Measurements from ENCODE around the gene APOBR.
"Not testable (repeated sequence)": the region's sequence is repeated elsewhere in the genome, so short reads cannot be mapped to it uniquely, and the experiment has no call there.

The APOBR gene, protein sequence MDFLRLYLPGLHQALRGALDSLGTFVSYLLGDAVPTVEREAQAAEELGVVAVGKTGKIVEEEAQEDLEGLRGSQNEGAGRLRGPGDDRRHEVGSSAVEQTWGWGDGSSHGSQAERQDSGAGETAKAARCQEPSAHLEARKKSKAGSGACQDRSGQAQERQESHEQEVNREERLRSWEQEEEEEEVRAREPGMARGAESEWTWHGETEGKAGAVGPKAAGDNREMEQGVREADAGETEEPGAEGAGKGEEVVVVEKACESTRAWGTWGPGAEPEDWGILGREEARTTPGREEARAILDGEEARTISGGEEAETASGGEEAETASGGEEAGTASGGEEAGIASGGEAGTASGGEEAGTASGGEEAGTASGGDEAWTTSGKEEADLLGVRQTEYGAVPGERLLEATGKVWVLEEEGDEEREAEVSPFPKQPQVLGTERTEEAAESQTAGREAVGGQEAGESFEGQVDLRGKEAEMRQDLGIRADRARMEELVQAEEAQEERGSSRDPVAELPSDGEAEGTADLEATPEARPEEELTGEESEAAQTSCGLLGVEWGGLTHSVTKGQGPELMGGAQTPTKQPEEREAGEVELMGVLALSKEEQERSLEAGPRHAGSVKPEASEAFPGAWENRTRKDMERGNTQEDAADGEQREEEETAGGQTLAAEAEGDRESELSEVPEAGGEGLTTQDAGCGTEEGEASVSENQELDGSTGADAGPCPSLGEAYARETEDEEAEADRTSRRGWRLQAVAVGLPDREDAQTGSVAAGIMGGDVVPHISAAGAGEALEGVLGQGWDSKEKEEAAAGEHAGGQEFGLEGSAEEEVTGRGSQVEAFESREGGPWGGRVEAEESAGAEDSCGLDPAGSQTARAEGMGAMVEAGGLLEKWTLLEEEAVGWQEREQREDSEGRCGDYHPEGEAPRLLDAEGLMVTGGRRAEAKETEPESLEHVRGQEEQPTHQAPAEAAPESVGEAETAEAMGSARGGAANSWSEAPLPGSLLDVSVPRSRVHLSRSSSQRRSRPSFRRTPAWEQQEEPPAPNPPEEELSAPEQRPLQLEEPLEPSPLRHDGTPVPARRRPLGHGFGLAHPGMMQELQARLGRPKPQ

DNA sequence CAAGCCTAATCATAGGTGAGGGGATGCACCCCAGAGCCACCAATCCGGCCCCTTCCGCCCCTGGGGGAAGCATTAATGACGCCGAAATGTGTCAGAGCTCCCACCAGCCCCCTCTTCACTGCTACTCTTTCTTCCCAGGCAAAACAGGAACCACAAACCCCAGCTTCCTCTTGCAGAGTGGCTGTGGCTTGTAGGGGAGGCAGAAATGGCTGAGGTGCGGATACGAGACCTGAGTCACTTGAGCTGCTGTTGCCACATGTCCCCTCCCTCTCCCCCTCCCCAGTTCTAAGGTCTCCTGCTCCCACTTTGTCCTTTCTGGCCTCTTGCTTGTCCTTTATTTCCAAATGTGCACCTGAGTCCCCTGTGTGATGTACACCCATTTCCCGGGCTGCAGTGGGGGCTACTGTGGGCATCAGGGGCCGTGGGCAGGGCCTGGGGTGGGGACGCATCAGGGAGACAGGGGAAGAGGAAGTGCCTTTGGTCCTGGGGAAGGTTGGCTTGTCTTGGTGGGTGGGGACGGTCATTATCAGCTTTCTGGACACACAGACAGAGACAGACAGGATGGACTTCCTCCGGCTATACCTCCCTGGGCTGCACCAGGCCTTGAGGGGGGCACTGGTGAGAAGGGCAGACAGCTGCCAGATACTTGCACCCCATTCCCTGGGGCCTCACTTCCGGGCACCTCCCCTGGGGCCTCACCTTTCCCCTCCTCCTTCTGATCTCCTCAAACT lies at the start of gene APOBR:
Gene APOBR (plus strand): TSS at position 523 of the 731 bp plus-strand sequence. CDS start 39 bp downstream, at position 562.
- no peak for DNase-seq (ENCODE audit: low read depth, low spot score)
- no peak within 1 kb of the TSS for H3K27ac ChIP-seq

DNA sequence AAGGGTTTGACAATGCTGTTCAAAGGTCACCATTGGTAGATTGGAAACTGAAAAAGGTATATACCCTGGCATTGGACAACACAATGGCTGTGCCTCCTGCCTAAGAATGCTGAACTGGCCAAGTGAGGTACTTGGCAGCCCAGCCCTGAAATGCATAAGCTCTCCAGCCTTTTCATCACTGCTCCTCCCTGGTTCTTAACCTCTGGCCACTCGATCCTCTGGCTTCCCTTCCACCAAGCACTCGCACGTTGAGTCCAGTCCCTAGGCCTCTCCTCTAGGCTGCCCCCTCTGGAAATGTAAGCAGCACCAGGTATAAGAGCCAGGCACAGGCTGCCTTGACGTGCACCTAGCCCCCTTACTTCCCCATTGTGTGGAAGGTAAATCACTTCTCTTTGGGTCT lies 48.1 kb upstream of the APOBR start:
- H3K27ac ChIP-seq; DNase-seq (ENCODE audit: low read depth, low spot score): not testable (repeated sequence)

DNA sequence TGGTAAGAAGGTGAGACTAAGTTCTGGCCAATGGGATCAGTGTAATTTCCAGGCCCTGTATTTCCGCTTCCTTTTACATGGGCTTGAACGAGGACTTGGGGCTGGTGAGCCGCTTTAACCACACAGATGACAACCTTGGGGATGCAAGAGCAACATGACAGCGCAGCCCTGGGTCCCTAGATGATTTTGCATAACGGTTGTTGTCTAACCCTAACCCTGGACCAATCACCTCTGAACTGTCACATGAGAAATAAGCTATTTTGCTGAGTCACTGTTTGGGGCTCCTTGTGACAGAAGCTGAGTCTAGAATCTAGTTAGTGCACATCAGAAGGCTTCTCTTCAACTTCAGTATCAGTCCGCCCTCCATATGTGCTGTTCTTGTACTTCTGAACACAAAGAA lies 47.4 kb upstream of the APOBR start:
- H3K27ac ChIP-seq: not testable (repeated sequence)

DNA sequence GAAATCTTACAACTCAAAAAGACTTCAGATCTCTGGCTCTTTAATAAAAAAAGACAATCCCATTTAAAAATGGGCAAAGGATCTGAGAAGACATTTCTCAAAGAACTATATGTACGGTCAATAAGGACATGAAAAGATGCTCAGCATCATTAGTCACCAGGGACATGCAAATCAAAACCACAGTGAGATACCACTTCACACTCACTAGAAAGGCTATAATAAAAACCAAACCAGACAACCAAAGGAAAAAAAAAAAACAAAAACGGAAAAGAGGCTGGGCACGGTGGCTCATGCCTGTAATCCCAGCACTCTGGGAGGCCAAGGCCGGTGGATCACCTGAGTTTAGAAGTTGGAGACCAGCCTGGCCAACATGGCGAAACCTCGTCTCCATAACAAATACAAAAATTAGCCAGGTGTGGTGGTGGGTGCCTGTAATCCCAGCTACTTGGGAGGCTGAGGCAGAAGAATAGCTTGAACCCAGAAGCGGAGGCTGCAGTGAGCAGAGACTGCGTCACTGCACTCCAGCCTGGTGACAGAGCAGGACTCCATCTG lies 20.7 kb upstream of the APOBR start:
- no peak for DNase-seq (ENCODE audit: low read depth, low spot score)
- no peak overlapping the region for H3K27ac ChIP-seq

More for the DNA sequence above, 47.4 kb upstream of the APOBR start:
- DNase-seq (ENCODE audit: low read depth, low spot score): not testable (repeated sequence)

DNA sequence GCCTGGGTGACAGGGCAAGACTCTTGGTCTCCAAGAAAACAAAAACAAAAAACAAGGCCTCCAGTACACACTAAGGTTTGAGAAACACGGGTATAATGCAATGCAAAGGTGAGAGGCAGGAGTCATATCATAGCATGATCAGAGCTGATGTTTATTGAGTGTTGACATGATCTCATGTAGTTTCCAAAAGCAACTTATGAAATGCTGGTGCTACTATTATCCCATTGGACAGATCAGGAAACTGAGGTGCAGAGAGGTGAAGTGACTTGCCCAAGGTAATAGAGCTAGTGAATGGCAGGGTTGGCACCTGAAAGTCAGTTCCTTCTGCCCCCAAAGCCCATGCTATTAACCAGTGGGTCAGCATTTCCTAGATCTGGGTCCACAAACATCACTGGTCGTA lies 19.2 kb upstream of the APOBR start:
- no peak overlapping the region for H3K27ac ChIP-seq
- no peak for DNase-seq (ENCODE audit: low read depth, low spot score)

DNA sequence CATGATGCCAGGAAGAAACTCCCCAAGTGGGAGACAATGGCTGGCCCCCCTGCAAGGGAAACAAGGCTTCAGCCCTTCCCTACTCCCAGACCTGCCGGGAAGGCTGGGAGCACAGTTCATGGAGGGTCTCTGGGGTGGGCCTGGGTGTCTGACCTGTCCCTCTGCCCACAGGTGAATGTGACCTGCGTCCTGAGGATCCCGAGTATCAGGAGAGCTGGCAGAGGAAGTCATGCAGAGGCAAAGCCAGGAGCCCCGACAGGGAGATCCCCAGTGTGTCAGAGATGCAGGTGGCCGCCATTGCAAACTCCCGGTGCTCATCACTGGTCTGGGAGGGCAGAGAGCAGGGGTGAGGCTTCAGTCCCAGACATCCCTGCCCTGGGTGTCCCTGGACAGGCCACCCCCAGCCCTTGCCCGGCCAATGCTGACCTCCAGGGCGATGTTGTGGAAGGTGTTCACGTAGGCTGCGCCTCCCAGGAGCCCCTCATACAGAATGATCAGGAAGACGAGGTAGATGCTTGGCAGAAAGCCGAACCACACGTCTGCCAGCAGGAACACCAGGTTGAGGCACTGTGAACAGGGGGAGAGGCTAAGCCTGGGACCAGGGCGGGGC lies 17.0 kb upstream of the APOBR start:
- no peak overlapping the region for H3K27ac ChIP-seq
- no peak for DNase-seq (ENCODE audit: low read depth, low spot score)

DNA sequence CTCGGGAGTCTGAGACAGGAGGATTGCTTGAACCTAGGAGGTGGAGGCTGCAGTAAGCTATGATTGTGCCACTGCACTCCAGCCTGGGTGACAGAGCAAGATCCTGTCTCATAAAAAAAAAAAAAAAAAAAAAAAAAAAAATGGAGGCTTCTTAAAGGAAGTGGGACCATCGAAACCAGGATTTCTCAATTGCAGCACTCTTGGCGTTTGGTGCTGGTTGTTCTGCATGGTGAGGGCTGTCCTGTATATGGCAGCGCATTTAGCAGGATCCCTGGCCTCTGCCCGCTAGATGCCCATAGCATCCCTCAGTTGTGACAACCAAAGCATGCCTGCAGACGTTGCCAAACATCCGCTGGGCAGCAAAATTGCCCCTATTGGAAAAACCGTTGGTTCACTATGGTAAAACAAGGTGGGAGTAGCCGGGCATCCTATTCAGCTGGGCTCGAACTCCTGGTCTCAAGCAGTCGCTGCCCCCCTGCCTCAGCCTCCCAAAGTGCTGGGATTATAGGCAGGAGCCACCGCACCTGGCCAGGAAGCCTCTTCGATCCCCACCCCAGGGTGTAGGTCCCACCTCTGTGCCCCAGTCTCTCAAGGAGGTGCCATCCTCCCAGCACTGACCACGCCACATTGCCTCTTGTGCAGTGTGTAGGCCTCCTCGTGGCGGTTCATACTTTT lies 15.8 kb upstream of the APOBR start:
- no peak for DNase-seq (ENCODE audit: low read depth, low spot score)
- no peak overlapping the region for H3K27ac ChIP-seq

DNA sequence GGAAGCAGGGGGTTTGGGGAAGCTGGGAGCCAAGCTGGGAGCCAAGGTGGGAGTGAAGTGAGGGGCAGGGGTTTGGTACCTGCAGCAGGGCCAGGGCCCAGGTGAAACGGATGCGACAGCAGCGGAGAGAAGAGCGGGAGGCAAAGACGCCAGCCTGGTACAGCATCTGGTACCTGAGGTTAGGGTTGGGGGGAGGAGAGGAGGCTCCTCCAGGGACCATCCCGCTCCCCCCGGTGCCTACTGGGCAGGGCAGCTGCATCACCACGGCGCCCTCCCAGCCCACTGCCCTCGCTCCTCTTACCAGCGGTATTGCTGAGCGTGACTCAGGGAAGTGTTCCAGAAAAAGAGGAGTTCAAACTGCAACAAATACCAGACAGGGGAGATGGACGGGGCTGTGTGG lies 12.4 kb upstream of the APOBR start:
- DNase-seq (ENCODE audit: low read depth, low spot score): no peak
- H3K27ac ChIP-seq: no peak overlapping the region

DNA sequence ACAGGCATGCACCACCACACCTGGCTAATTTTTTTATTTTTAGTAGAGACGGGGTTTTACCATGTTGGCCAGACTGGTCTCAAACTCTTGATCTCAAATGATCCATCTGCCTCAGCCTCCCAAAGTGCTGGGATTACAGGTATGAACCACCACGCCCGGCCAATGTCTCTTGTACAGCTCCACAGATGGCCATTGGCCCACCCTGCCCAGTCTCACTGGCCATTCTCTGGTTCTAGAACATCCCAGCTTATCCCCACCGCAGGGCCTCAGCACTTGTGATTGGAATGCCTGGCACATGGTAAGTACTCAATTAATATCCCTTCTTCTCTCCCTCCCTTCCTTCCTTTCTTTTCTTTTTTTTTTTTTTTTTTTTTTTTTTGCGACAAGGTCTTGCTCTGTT lies 11.1 kb upstream of the APOBR start:
- not testable (repeated sequence) for DNase-seq (ENCODE audit: low read depth, low spot score)

DNA sequence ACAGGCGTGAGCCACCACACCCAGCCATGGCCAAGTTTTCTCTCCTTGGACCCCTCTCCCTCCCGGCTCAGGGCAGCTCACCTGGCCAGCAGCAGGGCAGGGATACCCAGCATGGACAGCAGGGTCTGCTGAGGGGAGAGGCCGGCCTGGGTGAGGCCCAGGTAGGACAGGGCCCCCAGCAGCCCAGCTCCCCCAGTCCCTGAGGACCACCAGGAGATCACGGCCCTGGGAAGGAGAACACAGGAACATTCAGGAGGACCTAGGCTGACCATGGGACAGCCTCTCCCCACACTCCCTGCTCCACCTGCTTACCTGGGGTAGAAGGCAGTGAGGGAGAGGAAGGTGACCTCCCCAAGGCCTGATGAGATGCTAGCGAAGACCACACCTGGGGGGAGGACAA lies 8.2 kb upstream of the APOBR start:
- DNase-seq (ENCODE audit: low read depth, low spot score): no peak
- no peak overlapping the region for H3K27ac ChIP-seq

More for the DNA sequence above, 11.1 kb upstream of the APOBR start:
- not testable (repeated sequence) for H3K27ac ChIP-seq

DNA sequence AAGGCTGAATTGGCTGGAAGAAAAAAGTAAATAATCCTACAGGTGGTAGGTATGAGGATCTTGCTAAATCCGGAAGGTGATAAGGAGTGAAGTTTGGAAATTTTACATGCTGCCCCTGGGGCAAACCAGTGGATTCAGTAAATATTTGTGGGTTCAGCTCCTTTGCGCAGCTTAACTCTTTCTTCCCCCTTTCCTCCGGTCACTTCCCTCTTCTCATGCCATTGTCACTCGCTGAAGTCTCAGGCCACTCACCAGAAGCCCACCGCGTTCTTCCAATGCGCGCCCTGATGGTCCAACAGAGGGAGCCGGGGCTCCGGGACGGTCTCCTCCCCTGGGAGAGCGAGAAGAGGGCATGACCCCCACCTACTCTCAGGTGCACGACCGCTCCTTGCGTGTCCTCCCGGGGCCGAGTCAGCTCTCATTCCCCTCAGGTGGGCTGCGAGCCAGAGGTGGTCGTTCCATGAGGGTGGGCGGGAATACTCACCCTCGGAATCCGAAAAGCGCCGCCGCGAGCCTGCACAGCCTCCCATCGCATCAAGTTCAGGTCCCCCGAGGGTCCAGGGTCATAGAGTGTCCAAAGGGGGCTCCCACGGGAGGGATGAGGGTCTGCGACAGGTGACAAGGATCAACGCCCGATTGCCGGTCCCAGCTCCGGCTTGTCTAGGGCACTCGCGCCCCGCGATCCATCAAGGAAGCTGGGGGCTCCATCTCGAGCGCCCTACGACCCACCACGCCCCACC lies 3.0 kb upstream of the APOBR start:
- no peak for DNase-seq (ENCODE audit: low read depth, low spot score)
- H3K27ac ChIP-seq: peak overlapping the region; percentile 88

DNA sequence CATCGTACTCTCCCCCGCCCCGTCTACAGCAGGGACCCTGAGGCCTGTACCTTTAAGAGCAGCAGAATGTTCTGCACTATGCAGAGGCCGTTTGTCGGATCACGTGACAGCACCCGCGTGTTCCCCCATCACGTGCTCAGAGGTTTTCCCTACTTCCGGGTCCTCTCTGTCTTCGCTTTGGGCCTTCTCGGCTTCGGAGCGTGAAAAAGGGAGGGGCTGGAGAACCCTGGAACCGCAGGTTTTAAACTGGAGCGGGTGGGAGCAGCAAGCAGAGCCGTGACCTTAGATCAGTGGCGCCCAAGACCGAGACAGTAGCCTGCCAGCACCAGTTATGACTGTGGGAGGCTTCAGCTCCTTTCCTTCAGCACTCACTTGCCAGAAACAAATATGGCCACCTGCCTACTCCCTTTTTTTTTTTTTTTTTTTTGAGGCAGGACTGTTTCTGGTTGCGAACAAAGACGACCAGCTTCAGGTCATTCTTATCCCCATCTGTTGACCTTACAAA lies 2.4 kb upstream of the APOBR start, which contains the start of gene CLN3:
Gene CLN3 (minus strand): TSS at position 105 of the 505 bp plus-strand sequence. CDS start 315 bp downstream, outside the sequence.
- DNase-seq (ENCODE audit: low read depth, low spot score): peak; percentile 85
- peak within 1 kb of the TSS; percentile 88 for H3K27ac ChIP-seq

DNA sequence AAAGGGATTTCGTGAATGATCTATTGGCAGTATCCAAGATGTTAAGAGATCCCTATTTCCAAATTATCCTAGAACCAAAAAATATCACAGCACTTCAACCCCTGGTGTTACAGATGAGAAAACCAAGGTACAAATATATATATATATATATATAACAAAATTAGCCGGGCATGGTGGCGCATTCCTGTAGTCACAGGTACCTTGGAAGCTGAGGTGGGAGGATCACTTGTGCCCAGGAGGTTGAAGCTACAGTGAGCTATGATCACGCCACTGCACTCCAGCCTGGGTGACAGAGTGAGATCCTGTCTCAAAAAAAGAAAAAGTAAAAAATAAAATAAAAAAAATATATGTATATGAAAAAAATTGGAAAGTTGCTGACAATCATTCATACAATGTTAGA lies 1.9 kb upstream of the APOBR start:
- DNase-seq (ENCODE audit: low read depth, low spot score): no peak
- peak overlapping the region; percentile 88 for H3K27ac ChIP-seq

DNA sequence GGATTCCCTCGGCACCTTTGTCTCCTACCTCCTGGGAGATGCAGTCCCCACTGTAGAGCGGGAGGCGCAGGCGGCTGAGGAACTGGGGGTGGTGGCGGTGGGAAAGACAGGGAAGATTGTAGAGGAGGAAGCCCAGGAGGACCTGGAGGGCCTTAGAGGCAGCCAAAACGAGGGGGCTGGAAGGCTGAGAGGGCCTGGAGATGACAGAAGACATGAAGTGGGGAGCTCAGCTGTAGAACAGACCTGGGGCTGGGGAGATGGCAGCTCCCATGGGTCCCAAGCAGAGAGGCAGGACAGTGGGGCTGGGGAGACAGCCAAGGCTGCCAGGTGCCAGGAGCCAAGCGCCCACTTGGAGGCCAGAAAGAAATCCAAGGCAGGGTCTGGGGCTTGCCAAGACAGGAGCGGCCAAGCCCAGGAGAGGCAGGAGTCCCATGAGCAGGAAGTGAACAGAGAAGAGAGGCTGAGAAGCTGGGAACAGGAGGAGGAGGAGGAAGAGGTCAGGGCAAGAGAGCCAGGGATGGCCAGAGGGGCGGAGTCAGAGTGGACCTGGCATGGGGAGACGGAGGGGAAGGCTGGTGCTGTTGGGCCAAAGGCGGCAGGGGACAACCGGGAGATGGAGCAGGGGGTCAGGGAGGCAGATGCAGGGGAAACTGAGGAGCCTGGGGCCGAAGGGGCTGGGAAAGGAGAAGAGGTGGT lies 803 bp downstream of the APOBR start:
- DNase-seq (ENCODE audit: low read depth, low spot score): no peak
- H3K27ac ChIP-seq: no peak overlapping the region

DNA sequence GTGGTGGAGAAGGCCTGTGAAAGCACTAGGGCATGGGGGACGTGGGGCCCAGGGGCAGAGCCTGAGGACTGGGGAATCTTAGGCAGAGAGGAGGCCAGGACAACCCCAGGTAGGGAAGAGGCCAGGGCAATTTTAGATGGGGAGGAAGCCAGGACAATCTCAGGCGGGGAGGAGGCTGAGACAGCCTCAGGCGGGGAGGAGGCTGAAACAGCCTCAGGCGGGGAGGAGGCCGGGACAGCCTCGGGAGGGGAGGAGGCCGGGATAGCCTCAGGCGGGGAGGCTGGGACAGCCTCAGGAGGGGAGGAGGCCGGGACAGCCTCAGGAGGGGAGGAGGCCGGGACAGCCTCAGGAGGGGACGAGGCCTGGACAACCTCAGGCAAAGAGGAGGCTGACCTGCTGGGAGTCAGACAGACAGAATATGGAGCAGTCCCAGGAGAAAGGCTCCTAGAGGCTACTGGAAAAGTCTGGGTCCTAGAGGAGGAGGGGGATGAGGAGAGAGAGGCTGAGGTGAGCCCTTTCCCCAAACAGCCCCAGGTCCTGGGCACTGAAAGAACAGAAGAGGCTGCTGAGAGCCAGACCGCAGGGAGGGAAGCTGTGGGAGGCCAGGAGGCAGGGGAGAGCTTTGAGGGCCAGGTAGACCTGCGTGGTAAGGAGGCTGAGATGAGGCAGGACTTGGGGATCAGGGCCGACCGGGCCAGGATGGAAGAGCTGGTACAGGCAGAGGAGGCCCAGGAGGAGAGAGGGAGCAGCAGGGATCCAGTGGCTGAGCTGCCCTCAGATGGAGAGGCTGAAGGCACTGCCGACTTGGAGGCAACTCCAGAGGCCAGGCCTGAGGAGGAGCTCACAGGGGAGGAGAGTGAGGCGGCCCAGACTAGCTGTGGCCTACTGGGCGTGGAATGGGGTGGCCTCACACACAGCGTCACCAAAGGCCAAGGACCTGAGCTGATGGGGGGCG lies 1.6 kb downstream of the APOBR start:
- DNase-seq (ENCODE audit: low read depth, low spot score): no peak
- H3K27ac ChIP-seq: no peak overlapping the region

DNA sequence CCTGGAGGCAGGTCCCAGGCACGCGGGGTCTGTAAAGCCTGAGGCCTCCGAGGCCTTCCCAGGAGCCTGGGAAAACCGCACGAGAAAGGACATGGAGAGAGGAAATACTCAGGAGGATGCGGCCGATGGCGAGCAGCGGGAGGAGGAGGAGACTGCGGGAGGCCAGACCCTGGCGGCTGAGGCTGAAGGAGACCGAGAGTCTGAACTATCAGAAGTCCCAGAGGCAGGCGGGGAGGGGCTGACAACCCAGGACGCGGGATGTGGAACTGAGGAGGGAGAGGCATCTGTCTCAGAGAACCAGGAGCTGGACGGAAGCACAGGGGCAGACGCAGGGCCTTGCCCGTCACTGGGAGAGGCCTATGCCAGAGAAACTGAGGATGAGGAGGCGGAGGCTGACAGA lies 2.4 kb downstream of the APOBR start:
- no peak overlapping the region for H3K27ac ChIP-seq

More for the DNA sequence above, 2.4 kb downstream of the APOBR start:
- DNase-seq (ENCODE audit: low read depth, low spot score): no peak
